Measurements from ENCODE around the gene GALNT6.

The GALNT6 gene

GRCh38 chr12:51374856-51375255, 16.4 kb downstream of the GALNT6 start:
- H3K4me3 ChIP-seq (ENCODE audit: low read length) = no peak overlapping the region
- DNase-seq (ENCODE audit: low read depth) = peak; percentile 26

GRCh38 chr12:51374361-51374760, 16.8 kb downstream of the GALNT6 start:
- no peak for TF ChIP-seq CTCF (conservative IDR thresholded peaks at IDR 0.05; ENCODE audit: low read length)
- DNase-seq (ENCODE audit: low read depth) = no peak
- no peak overlapping the region for H3K4me3 ChIP-seq (ENCODE audit: low read length)

More at GRCh38 chr12:51374856-51375255, 16.4 kb downstream of the GALNT6 start:
- no peak for TF ChIP-seq CTCF (conservative IDR thresholded peaks at IDR 0.05; ENCODE audit: low read length)

- TF ChIP-seq CTCF (conservative IDR thresholded peaks at IDR 0.05; ENCODE audit: low read length) = no peak
Measured at GRCh38 chr12:51373187-51373586, 18.0 kb downstream of the GALNT6 start.

GRCh38 chr12:51372021-51372420, 19.2 kb downstream of the GALNT6 start:
- TF ChIP-seq CTCF (conservative IDR thresholded peaks at IDR 0.05; ENCODE audit: low read length) = no peak
- H3K4me3 ChIP-seq (ENCODE audit: low read length) = no peak overlapping the region
- DNase-seq (ENCODE audit: low read depth) = no peak

More at GRCh38 chr12:51373187-51373586, 18.0 kb downstream of the GALNT6 start:
- DNase-seq (ENCODE audit: low read depth) = no peak
- H3K4me3 ChIP-seq (ENCODE audit: low read length) = no peak overlapping the region

GRCh38 chr12:51371295-51371953, 19.8 kb downstream of the GALNT6 start:
- no peak overlapping the region for H3K4me3 ChIP-seq (ENCODE audit: low read length)
- no peak for TF ChIP-seq CTCF (conservative IDR thresholded peaks at IDR 0.05; ENCODE audit: low read length)
- DNase-seq (ENCODE audit: low read depth) = peak; percentile 93

GRCh38 chr12:51370667-51371066, 20.5 kb downstream of the GALNT6 start:
- H3K4me3 ChIP-seq (ENCODE audit: low read length) = no peak overlapping the region
- no peak for TF ChIP-seq CTCF (conservative IDR thresholded peaks at IDR 0.05; ENCODE audit: low read length)
- no peak for DNase-seq (ENCODE audit: low read depth)

GRCh38 chr12:51369581-51369980, 21.6 kb downstream of the GALNT6 start:
- H3K4me3 ChIP-seq (ENCODE audit: low read length) = no peak overlapping the region
- DNase-seq (ENCODE audit: low read depth) = no peak
- TF ChIP-seq CTCF (conservative IDR thresholded peaks at IDR 0.05; ENCODE audit: low read length) = no peak

Data from AG10803 (cell line).